Endothelial cell of umbilical vein (primary cell): Measurements from ENCODE around the gene TMEM62. TPM values are rescaled to one million over a fixed set of nuclear protein-coding genes. Genes with fewer than 3 reads are reported as not detected.

Experiments
- BruUV-seq: library from RNA; stranded (reverse); fragments of 400-500 nt; replicated peaks from 2 replicates; lab custom pipeline; 2021; lab: Mats Ljungman, UMichigan
- CTCF ChIA-PET: fragments of 300-600, 350-600 bp; sonication (Branson Sonifier 250); formaldehyde crosslinking; loops from one replicate; lab custom pipeline; 2021; ENCODE audit warnings: antibody characterized with exemption, inconsistent platforms; lab: Charles Lee
- POLR2A ChIA-PET: fragments of 300-600, 350-600 bp; sonication (Branson Sonifier 250); formaldehyde crosslinking; loops from one replicate; lab custom pipeline; 2021; ENCODE audit warnings: antibody characterized with exemption, inconsistent platforms; lab: Charles Lee
- DNase-seq: peaks from one replicate; pipeline ENCODE4 v3.0.0-alpha.2; 2011; ENCODE audit warnings: low read depth, low spot score
- FAIRE-seq: peaks from 2 replicates; lab custom pipeline; 2011; peaks lifted over from hg19 to GRCh38; lab: Jason Lieb, UNC
- H2AFZ ChIP-seq: 2 replicates; pipeline ENCODE4 v1.6.0; 2012; ENCODE audit warnings: low read depth, low read length, control low read depth, inconsistent platforms
- H3K27ac ChIP-seq: 2 replicates; pipeline ENCODE4 v1.5.1; 2011; ENCODE audit warnings: low read depth, mild to moderate bottlenecking, control low read depth, low read length, moderate library complexity; ENCODE audit not compliant: insufficient read depth
- H3K27me3 ChIP-seq, 2 experiments: 2 replicates each; pipeline versions ENCODE4 v1.6.0 to v1.6.1; 2011; ENCODE audit warnings: low read length in 2 of 2, mixed read lengths in 1 of 2; ENCODE audit not compliant: control insufficient read depth in 2 of 2, insufficient read depth in 2 of 2
- H3K36me3 ChIP-seq, 2 experiments: 2 replicates in 1 of 2; 3 replicates in 1 of 2; pipeline ENCODE4 v1.5.1; 2011; ENCODE audit warnings: low read length in 2 of 2, mild to moderate bottlenecking in 1 of 2, moderate library complexity in 1 of 2; ENCODE audit not compliant: control insufficient read depth in 2 of 2, insufficient read depth in 2 of 2; ENCODE audit errors: extremely low read depth in 1 of 2
- H3K4me1 ChIP-seq: 3 replicates; pipeline ENCODE4 v1.5.1; 2011; ENCODE audit warnings: mild to moderate bottlenecking, low read length; ENCODE audit not compliant: control insufficient read depth, insufficient read depth; ENCODE audit errors: extremely low read depth
- H3K4me2 ChIP-seq: 2 replicates; pipeline ENCODE4 v1.6.1; 2011; ENCODE audit warnings: low read length, control low read depth, mixed read lengths; ENCODE audit not compliant: insufficient read depth
- H3K4me3 ChIP-seq, 3 experiments: fragments of 200-600 bp in 1 of 3; sonication (generic), shearing (Covaris generic) in 1 of 3; replicated peaks in 1 of 3; 2 replicates each; pipeline ENCODE4 v1.5.1; 2011 to 2016; ENCODE audit warnings: control low read depth in 3 of 3, low read length in 3 of 3, mild to moderate bottlenecking in 2 of 3, inconsistent platforms in 1 of 3, low read depth in 1 of 3, moderate library complexity in 1 of 3; ENCODE audit not compliant: insufficient read depth in 1 of 3
- H3K79me2 ChIP-seq: 2 replicates; pipeline ENCODE4 v1.6.0; 2012; ENCODE audit warnings: low read length, inconsistent platforms; ENCODE audit not compliant: control insufficient read depth, insufficient read depth
- H3K9ac ChIP-seq: replicated peaks from 2 replicates; pipeline ENCODE3; 2011; ENCODE audit warnings: low read length, control low read depth; ENCODE audit not compliant: insufficient read depth; ENCODE audit errors: extremely low read depth
- H3K9me1 ChIP-seq: replicated peaks from 3 replicates; pipeline ENCODE4 v1.6.0; 2011; ENCODE audit warnings: mild to moderate bottlenecking, low read length; ENCODE audit not compliant: control insufficient read depth, insufficient read depth; ENCODE audit errors: extremely low read depth
- H3K9me3 ChIP-seq: replicated peaks from 2 replicates; pipeline ENCODE4 v1.5.1; 2012; ENCODE audit warnings: low read length, inconsistent platforms; ENCODE audit not compliant: control insufficient read depth, insufficient read depth
- H4K20me1 ChIP-seq: replicated peaks from 2 replicates; pipeline ENCODE3; 2011; ENCODE audit warnings: mild to moderate bottlenecking, low read length; ENCODE audit not compliant: control insufficient read depth, insufficient read depth; ENCODE audit errors: extremely low read depth
- CTCF ChIP-seq, 2 donors: IDR thresholded peaks; 1 replicate in 1 of 2; 2 replicates in 1 of 2; pipeline ENCODE4 v1.5.1; 2011; ENCODE audit warnings: low read length in 2 of 2, mild to moderate bottlenecking in 2 of 2, moderate library complexity in 2 of 2, control low read depth in 1 of 2, inconsistent platforms in 1 of 2, low read depth in 1 of 2; ENCODE audit not compliant: insufficient read depth in 1 of 2; ENCODE audit errors: extremely low read depth in 1 of 2
- EZH2 ChIP-seq: IDR thresholded peaks from 2 replicates; pipeline ENCODE4 v1.6.1; 2012; ENCODE audit warnings: borderline replicate concordance, low read depth, mild to moderate bottlenecking, moderate library complexity, low read length, inconsistent platforms; ENCODE audit not compliant: severe bottlenecking
- FOS ChIP-seq: IDR thresholded peaks from 2 replicates; pipeline ENCODE4 v1.6.1; 2011; ENCODE audit warnings: mild to moderate bottlenecking, low read length, moderate library complexity, borderline replicate concordance; ENCODE audit not compliant: insufficient read depth
- GATA2 ChIP-seq: IDR thresholded peaks from 2 replicates; pipeline ENCODE4 v1.7.0; 2011; ENCODE audit warnings: low read depth, mild to moderate bottlenecking, moderate library complexity, mixed read lengths, low read length; ENCODE audit not compliant: insufficient read length, insufficient read depth
- JUN ChIP-seq: IDR thresholded peaks from 2 replicates; pipeline ENCODE4 v1.6.1; 2011; ENCODE audit warnings: borderline replicate concordance, low read depth; ENCODE audit not compliant: insufficient read length, insufficient read depth
- MAX ChIP-seq: IDR thresholded peaks from 2 replicates; pipeline ENCODE4 v1.6.1; 2011; ENCODE audit not compliant: insufficient read depth, insufficient read length
- MYC ChIP-seq: IDR thresholded peaks from one replicate; pipeline ENCODE4 v1.6.1; 2011; ENCODE audit warnings: mild to moderate bottlenecking, low read depth, low read length
- POLR2A ChIP-seq: IDR thresholded peaks from 2 replicates; pipeline ENCODE4 v1.6.1; 2012; ENCODE audit warnings: low read depth, mild to moderate bottlenecking, control low read depth, low read length
- POLR2AphosphoS5 ChIP-seq: IDR thresholded peaks from 2 replicates; pipeline ENCODE4 v1.6.1; 2012; ENCODE audit warnings: low read depth, mild to moderate bottlenecking, control low read depth, low read length, moderate library complexity; ENCODE audit not compliant: insufficient read depth
- dilution Hi-C: fragments of 300-500 bp; cut with MboI; formaldehyde crosslinking; loops from one replicate; pipeline ENCODE4 v1.15.0; 2019; ENCODE audit warnings: low sequenced_read_pairs; ENCODE audit not compliant: extremely low pct_ligation_motif_present
- intact Hi-C: fragments of 100-400 bp; cut with micrococcal nuclease; formaldehyde crosslinking; loops from one replicate; pipeline ENCODE4 v1.10.0; 2022
- polyA plus RNA-seq, 4 experiments: library from polyadenylated mRNA; depleted of rRNA in 3 of 4; stranded (reverse) in 3 of 4; unstranded in 1 of 4; fragments of >200 nt; gene quantifications; 2 replicates each; pipeline versions ENCODE4 v1.2.1 to v1.2.3, GENCODE V29; 2011 to 2012; ENCODE audit warnings: missing spikeins in 1 of 4
- total RNA-seq: library from RNA; stranded (reverse); gene quantifications from 2 replicates; pipeline ENCODE4 v1.2.3, GENCODE V29; 2021

The TMEM62 gene
- total and polyA plus RNA-seq, 2 donors (not counting 3 experiments of a cell fraction or from before 2014, with no cell fraction given), result 10.4 to 22.2 TPM

- Histone ChIP-seq H3K4me1 (no peaks in the 10 kb centered on the region), H3K27ac (no peak overlapping the region), H3K79me2 (no peaks in the 10 kb centered on the region), H3K4me2 (no peak overlapping the region), H3K9me1 (no peaks in the 10 kb centered on the region), H4K20me1 (no peaks in the 10 kb centered on the region), H3K9ac (no peak overlapping the region), H3K4me3 (no peak overlapping the region), H3K27me3 (peaks cover 9 to 23% of the 10 kb centered on the region in 2 experiments), H3K9me3 (no peaks in the 10 kb centered on the region), H3K36me3 (no peaks in the 10 kb centered on the region), H2AFZ (no peak overlapping the region)
- POLR2A ChIA-PET, result no interaction called here
- dilution Hi-C loops (no loop called here), intact Hi-C loops (loop anchor here (10.0 kb wide), 1 partner anchor 501 kb away; no protein-coding TSS in a partner anchor)
- no TSS peak for BruUV-seq
- TF ChIP-seq MYC, result no peak
- TF ChIP-seq FOS, result no peak
- TF ChIP-seq POLR2A, result no peak
- no peak for TF ChIP-seq EZH2
- no peak for TF ChIP-seq MAX
- TF ChIP-seq CTCF (IDR thresholded peaks at IDR 0.05; ENCODE audit: extremely low read depth in 1 of 2, insufficient read depth in 1 of 2, low read depth in 1 of 2, low read length in 2 of 2), result no peak
- TF ChIP-seq POLR2AphosphoS5, result no peak
- TF ChIP-seq JUN, result no peak
- TF ChIP-seq GATA2, result no peak
- CTCF ChIA-PET, result interaction anchor here (1.6 to 5.3 kb wide), 2 partner anchors 16 to 81 kb away, joined by 5 to 48 read pairs; no protein-coding TSS in a partner anchor
- FAIRE-seq (no peak), DNase-seq (no peak)
Measured at GRCh38 chr15:43206054-43206453, 72.7 kb downstream of the TMEM62 start.
